SH-SY5Y (cell line): ENCODE data around the gene KRTAP10-5.

Source experiments
- GATA2 ChIP-seq: IDR thresholded peaks from 2 replicates; pipeline ENCODE4 v1.6.1; 2011; ENCODE audit warnings: mild to moderate bottlenecking, low read depth, low read length
- GATA3 ChIP-seq: IDR thresholded peaks from 2 replicates; pipeline ENCODE4 v1.6.1; 2011; ENCODE audit warnings: low read depth, mild to moderate bottlenecking, low read length, moderate library complexity

KRTAP10-5 gene

DNA sequence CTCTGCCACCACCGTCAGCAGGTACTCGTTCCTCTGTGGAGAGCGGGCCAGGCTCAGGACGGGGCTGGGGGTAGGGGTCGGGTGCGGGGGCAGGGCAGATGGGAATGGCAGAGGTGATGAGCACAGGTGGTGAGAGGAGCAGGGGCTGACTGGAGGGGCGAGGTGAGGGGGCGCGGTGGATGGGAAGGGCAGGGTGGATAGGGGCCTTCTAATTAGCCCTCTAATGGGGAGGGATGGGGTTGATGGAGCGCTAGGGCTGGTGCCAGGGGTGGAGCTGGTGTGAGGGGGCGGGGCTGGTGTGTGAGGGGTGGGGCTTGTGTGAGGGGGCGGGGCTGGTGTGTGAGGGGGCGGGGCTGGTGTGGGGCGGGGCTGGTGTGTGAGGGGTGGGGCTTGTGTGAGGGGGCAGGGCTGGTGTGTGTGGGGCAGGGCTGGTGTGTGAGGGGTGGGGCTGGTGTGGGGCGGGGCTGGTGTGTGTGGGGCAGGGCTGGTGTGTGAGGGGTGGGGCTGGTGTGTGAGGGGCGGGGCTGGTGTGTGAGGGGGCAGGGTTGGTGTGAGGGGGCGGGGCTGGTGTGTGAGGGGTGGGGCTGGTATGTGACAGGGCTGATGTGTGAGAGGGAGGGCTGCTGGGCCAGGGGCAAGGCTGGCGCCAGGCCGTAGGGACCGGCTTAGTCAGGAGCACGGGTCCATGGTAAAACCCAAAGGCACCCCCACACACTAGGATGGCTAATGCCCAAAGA lies 46.3 kb downstream of the KRTAP10-5 start:
- TF ChIP-seq GATA2 (no peak), GATA3 (no peak)

GRCh38 chr21:44533121-44533890 lies 47.1 kb downstream of the KRTAP10-5 start:
- no peak for TF ChIP-seq GATA3
- TF ChIP-seq GATA2 = no peak

DNA sequence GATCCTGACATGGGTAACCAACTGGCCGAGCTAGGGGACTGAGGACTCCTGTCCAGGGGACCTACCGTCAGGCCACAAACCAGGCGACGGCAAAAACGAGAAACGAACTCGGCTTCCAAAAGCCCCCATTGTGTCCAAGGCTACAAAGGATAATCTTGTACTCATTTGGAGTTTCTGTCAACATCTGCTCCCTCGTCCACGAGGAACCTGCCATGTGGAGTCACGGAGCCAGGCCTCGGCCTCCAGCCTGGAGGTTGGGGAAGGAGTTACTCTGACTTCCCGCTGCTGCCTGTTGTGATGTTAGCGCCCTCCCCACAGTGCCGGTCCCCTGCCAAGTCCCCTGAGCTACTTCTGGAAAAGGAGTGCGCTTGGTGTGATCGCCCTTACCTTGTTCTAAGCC lies 47.7 kb downstream of the KRTAP10-5 start:
- TF ChIP-seq GATA2 = no peak
- no peak for TF ChIP-seq GATA3

- TF ChIP-seq GATA3 (no peak), GATA2 (no peak)
Observed at GRCh38 chr21:44531606-44532564, 48.5 kb downstream of the KRTAP10-5 start.

DNA sequence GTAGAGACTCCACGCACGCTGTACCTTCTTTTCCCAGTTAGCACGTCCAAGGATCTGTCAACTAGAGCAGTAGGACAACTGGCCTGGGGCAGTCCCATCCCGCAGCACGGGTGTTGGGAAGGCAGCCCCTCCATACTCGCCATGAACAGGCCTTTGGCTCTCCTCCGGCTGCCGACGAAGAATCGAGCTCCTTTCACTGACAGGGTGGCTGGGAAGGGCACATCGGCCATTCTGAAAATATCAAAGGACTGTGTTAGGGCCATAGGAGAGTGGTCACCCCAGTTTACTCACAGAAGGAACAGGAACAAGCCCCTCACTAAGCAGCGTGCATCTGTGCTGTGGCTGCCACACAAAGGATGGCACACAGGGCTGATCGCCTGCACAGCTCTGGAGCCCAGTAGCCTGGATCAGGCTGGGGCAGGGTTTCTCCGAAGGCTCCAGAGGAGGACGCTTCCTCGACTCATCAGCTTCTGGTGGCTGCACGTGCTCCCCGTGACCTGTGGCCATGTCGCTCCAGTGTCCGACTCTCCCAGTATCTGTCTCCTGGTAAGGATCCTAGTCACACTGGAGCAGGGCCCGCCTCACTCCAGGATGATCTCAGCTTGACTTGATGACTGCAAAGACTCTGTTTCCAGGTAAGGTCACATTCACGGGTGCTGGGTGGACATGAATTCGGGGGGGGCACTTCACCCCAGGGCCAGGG lies 49.4 kb downstream of the KRTAP10-5 start:
- TF ChIP-seq GATA2 = no peak
- TF ChIP-seq GATA3 = no peak

- TF ChIP-seq GATA2 (no peak), GATA3 (no peak)
Observed at GRCh38 chr21:44530221-44530902, 50.0 kb downstream of the KRTAP10-5 start.

DNA sequence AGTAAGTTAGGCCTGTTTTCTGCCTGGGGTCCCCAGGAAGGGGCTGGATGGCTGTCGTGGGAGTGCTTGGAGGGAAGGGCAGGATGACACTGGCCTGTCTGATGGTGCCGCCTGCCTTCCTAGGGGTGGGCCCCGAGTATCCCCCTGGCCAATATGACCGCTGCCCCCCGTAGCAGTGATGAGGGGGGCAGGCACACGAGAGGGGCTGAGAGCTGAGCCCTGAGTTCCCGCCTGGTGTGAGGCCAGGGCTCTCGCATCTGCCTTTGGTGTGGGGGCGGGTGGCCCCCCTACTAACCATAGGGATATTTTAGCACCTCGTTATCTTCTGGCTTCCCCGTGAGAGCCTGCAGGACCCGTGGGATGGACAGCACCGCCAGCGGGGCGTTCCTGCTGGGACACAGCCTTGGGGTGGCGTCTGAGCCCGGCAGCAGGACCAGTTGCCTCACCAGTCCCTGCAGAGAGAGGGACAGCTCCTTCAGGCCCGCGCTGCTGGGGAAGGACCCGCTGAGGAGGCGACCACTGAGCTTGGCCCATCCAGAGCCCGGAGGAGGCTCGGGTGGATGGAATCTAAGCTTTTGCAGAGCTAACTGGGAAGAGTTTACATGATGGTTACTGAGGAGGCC lies 50.8 kb downstream of the KRTAP10-5 start:
- TF ChIP-seq GATA2 = no peak
- no peak for TF ChIP-seq GATA3
